GM23248 (cell line): ENCODE measurements around the gene FLT1. TPM values are rescaled to one million over a fixed set of nuclear protein-coding genes. Genes with fewer than 3 reads are reported as not detected.

ENCODE experiments used
- DNase-seq: peaks from one replicate; pipeline ENCODE4 v3.0.0-alpha.2; 2015
- H2AFZ ChIP-seq: fragments of 200-600 bp; sonication (generic); 2 replicates; pipeline ENCODE4 v1.6.1; 2016; ENCODE audit warnings: antibody characterized with exemption
- H3F3A ChIP-seq: fragments of 200-600 bp; sonication (generic); 2 replicates; pipeline ENCODE4 v1.6.1; 2016; ENCODE audit warnings: mild to moderate bottlenecking, antibody characterized with exemption, mixed run types; ENCODE audit not compliant: insufficient read depth
- H3K27ac ChIP-seq: fragments of 200-600 bp; sonication (generic); 2 replicates; pipeline ENCODE4 v1.5.1; 2016; ENCODE audit warnings: mild to moderate bottlenecking
- H3K27me3 ChIP-seq: fragments of 200-600 bp; sonication (generic); replicated peaks from 2 replicates; pipeline ENCODE4 v1.6.1; 2016; ENCODE audit warnings: mild to moderate bottlenecking; ENCODE audit not compliant: insufficient read depth
- H3K36me3 ChIP-seq: fragments of 200-600 bp; sonication (generic); 2 replicates; pipeline ENCODE4 v1.6.1; 2016; ENCODE audit warnings: low read depth, mild to moderate bottlenecking
- H3K4me1 ChIP-seq: fragments of 200-600 bp; sonication (generic); 2 replicates; pipeline ENCODE4 v1.6.1; 2016; ENCODE audit warnings: mild to moderate bottlenecking; ENCODE audit not compliant: insufficient read depth
- H3K4me2 ChIP-seq: fragments of 200-600 bp; sonication (generic); one replicate; pipeline ENCODE4 v1.6.1; 2016; ENCODE audit warnings: mild to moderate bottlenecking; ENCODE audit not compliant: unreplicated experiment
- H3K4me3 ChIP-seq: fragments of 200-600 bp; sonication (generic); 2 replicates; pipeline ENCODE4 v1.5.1; 2016; ENCODE audit warnings: mild to moderate bottlenecking
- H3K79me2 ChIP-seq: fragments of 200-600 bp; sonication (generic); 2 replicates; pipeline ENCODE4 v1.6.1; 2016; ENCODE audit warnings: mild to moderate bottlenecking; ENCODE audit not compliant: insufficient read depth
- H3K9ac ChIP-seq: fragments of 200-600 bp; sonication (generic); 2 replicates; pipeline ENCODE4 v1.6.1; 2016; ENCODE audit warnings: mild to moderate bottlenecking
- H3K9me2 ChIP-seq: fragments of 200-600 bp; sonication (generic); 2 replicates; pipeline ENCODE4 v1.6.1; 2016; ENCODE audit warnings: mixed run types, mild to moderate bottlenecking, moderate library complexity; ENCODE audit not compliant: insufficient read depth
- H3K9me3 ChIP-seq: fragments of 200-600 bp; sonication (generic); one replicate; pipeline ENCODE4 v1.6.1; 2017; ENCODE audit warnings: low read depth
- H4K20me1 ChIP-seq: fragments of 200-600 bp; sonication (generic); 2 replicates; pipeline ENCODE4 v1.6.0; 2016; ENCODE audit not compliant: insufficient read depth
- EZH2 ChIP-seq: fragments of 200-600 bp; sonication (generic); IDR thresholded peaks from 2 replicates; pipeline ENCODE4 v1.6.1; 2018; ENCODE audit warnings: antibody characterized with exemption, mild to moderate bottlenecking; ENCODE audit not compliant: insufficient read depth, poor library complexity, severe bottlenecking
- EZH2phosphoT487 ChIP-seq: fragments of 200-600 bp; sonication (generic); IDR thresholded peaks from 2 replicates; pipeline ENCODE4 v1.6.1; 2018; ENCODE audit warnings: antibody characterized with exemption, moderate library complexity, mild to moderate bottlenecking, low read depth; ENCODE audit not compliant: insufficient read depth
- WGBS, 2 experiments: methylation state at CpG; one replicate each; pipeline ENCODE4 v1.1.6; 2015 to 2017; ENCODE audit warnings: low lambda C conversion rate in 2 of 2, low coverage in 1 of 2; ENCODE audit errors: missing lambda C conversion rate in 2 of 2; 5-methylcytosine and 5-hydroxymethylcytosine counted together
- in situ Hi-C: fragments of 300-500 bp; cut with MboI; formaldehyde crosslinking; loops from 2 replicates; pipeline ENCODE4 v1.15.0; 2020
- polyA plus RNA-seq: library from polyadenylated mRNA; unstranded; fragments of >200 nt; fragmentation: Nextera tagmentation; extraction: Ambion mirVana; gene quantifications from 2 replicates; pipeline ENCODE4 v1.2.1, GENCODE V29; 2016
- total RNA-seq: library from RNA; depleted of rRNA; stranded (reverse); fragments of >200 nt; shearing (Covaris generic); gene quantifications from 2 replicates; pipeline ENCODE4 v1.2.3, GENCODE V29; 2014

The FLT1 gene
- total and polyA plus RNA-seq, 2 experiments from 2014 or later = 12.9 to 18.6 TPM

GRCh38 chr13:28339419-28339818, 155.5 kb downstream of the FLT1 start:
- H3K36me3 ChIP-seq = no peaks in the 10 kb centered on the region
- no peaks in the 10 kb centered on the region for H3K9me3 ChIP-seq
- H3K4me1 ChIP-seq = peaks cover 58% of the 10 kb centered on the region
- in situ Hi-C loops = no loop called here
- H2AFZ ChIP-seq = no peak overlapping the region
- H3K27me3 ChIP-seq = no peaks in the 10 kb centered on the region
- DNase-seq = peak; percentile 58
- H4K20me1 ChIP-seq = no peaks in the 10 kb centered on the region
- H3K79me2 ChIP-seq = no peaks in the 10 kb centered on the region
- 86 to 90% methylated on average over 2 of the region's 2 CpGs for WGBS, 2 experiments
- peaks cover 46% of the 10 kb centered on the region for H3F3A ChIP-seq
- peak overlapping the region; percentile 2 for H3K4me2 ChIP-seq
- H3K4me3 ChIP-seq = no peak overlapping the region
- no peaks in the 10 kb centered on the region for H3K9me2 ChIP-seq
- no peak overlapping the region for H3K9ac ChIP-seq
- TF ChIP-seq EZH2phosphoT487 (no peak), EZH2 (no peak)
- H3K27ac ChIP-seq = peak overlapping the region; percentile 54

- Histone ChIP-seq H3K36me3 (no peaks in the 10 kb centered on the region), H3K9ac (no peak overlapping the region), H4K20me1 (no peaks in the 10 kb centered on the region), H3F3A (peaks cover 46% of the 10 kb centered on the region), H3K79me2 (no peaks in the 10 kb centered on the region), H3K4me3 (no peak overlapping the region), H3K27me3 (no peaks in the 10 kb centered on the region), H3K4me1 (peaks cover 55% of the 10 kb centered on the region), H3K9me2 (no peaks in the 10 kb centered on the region), H2AFZ (no peak overlapping the region), H3K4me2 (no peak overlapping the region), H3K27ac (no peak overlapping the region), H3K9me3 (no peaks in the 10 kb centered on the region)
- in situ Hi-C loops = no loop called here
- WGBS, 2 experiments = 83 to 86% methylated on average over 6 of the region's 6 CpGs
- no peak for TF ChIP-seq EZH2
- TF ChIP-seq EZH2phosphoT487 = no peak
- DNase-seq = no peak
Measured at GRCh38 chr13:28338742-28339141, 156.2 kb downstream of the FLT1 start.

GRCh38 chr13:28338006-28338574, 156.8 kb downstream of the FLT1 start:
- H3K9me2 ChIP-seq = no peaks in the 10 kb centered on the region
- H3K9me3 ChIP-seq = no peaks in the 10 kb centered on the region
- no peak for DNase-seq
- TF ChIP-seq EZH2phosphoT487 (no peak), EZH2 (no peak)
- peak overlapping the region; percentile 5 for H3K4me2 ChIP-seq
- no peaks in the 10 kb centered on the region for H3K27me3 ChIP-seq
- no peak overlapping the region for H3K4me3 ChIP-seq
- H3K9ac ChIP-seq = no peak overlapping the region
- H3K36me3 ChIP-seq = no peaks in the 10 kb centered on the region
- H4K20me1 ChIP-seq = no peaks in the 10 kb centered on the region
- in situ Hi-C loops = no loop called here
- peaks cover 55% of the 10 kb centered on the region for H3K4me1 ChIP-seq
- H3K79me2 ChIP-seq = no peaks in the 10 kb centered on the region
- peaks cover 46% of the 10 kb centered on the region for H3F3A ChIP-seq
- WGBS, 2 experiments = 42 to 45% methylated on average over 4 of the region's 4 CpGs
- peak overlapping the region; percentile 59 for H3K27ac ChIP-seq
- no peak overlapping the region for H2AFZ ChIP-seq

GRCh38 chr13:28337166-28338005, 157.5 kb downstream of the FLT1 start:
- H3K36me3 ChIP-seq = no peaks in the 10 kb centered on the region
- no peaks in the 10 kb centered on the region for H3K9me2 ChIP-seq
- in situ Hi-C loops = no loop called here
- H3K27ac ChIP-seq = peak overlapping the region; percentile 59
- H2AFZ ChIP-seq = no peak overlapping the region
- no peak overlapping the region for H3K9ac ChIP-seq
- H3F3A ChIP-seq = peaks cover 46% of the 10 kb centered on the region
- H3K4me2 ChIP-seq = peak overlapping the region; percentile 38
- peak; percentile 81 for DNase-seq
- no peaks in the 10 kb centered on the region for H3K79me2 ChIP-seq
- H3K4me3 ChIP-seq = no peak overlapping the region
- H4K20me1 ChIP-seq = no peaks in the 10 kb centered on the region
- TF ChIP-seq EZH2phosphoT487 (no peak), EZH2 (no peak)
- no peaks in the 10 kb centered on the region for H3K27me3 ChIP-seq
- WGBS, 2 experiments = 13 to 17% methylated on average over 4 of the region's 4 CpGs
- no peaks in the 10 kb centered on the region for H3K9me3 ChIP-seq
- H3K4me1 ChIP-seq = peaks cover 55% of the 10 kb centered on the region
